Adipocyte (in vitro differentiated cells): ENCODE measurements around the gene ERGIC1.

ENCODE experiments used
- DNase-seq: peaks from one replicate; pipeline ENCODE4 v3.0.0-alpha.2; 2015; ENCODE audit warnings: low read depth
- H3K27me3 ChIP-seq: replicated peaks from 2 replicates; pipeline ENCODE4 v1.7.0; 2013; ENCODE audit warnings: mild to moderate bottlenecking, low read length, moderate library complexity; ENCODE audit not compliant: control insufficient read depth, insufficient read depth
- H3K36me3 ChIP-seq: 2 replicates; pipeline ENCODE4 v1.7.0; 2013; ENCODE audit warnings: low read length, mild to moderate bottlenecking, moderate library complexity; ENCODE audit not compliant: control insufficient read depth, insufficient read depth, severe bottlenecking
- H3K4me1 ChIP-seq: 2 replicates; pipeline ENCODE4 v1.7.0; 2013; ENCODE audit warnings: mild to moderate bottlenecking, low read length, moderate library complexity; ENCODE audit not compliant: control insufficient read depth, insufficient read depth
- H3K4me3 ChIP-seq: 2 replicates; pipeline ENCODE4 v1.7.0; 2013; ENCODE audit warnings: mild to moderate bottlenecking, low read length, moderate library complexity
- H3K9ac ChIP-seq: 2 replicates; pipeline ENCODE4 v1.7.0; 2013; ENCODE audit warnings: mild to moderate bottlenecking, low read length, moderate library complexity
- H3K9me3 ChIP-seq: 2 replicates; pipeline ENCODE4 v1.7.0; 2013; ENCODE audit warnings: mild to moderate bottlenecking, low read length, moderate library complexity; ENCODE audit not compliant: control insufficient read depth

The ERGIC1 gene

GRCh38 chr5:172901788-172902496 is 67.9 kb downstream of the ERGIC1 start:
- H3K4me3 ChIP-seq: no peak overlapping the region
- H3K4me1 ChIP-seq: peaks cover 74% of the 10 kb centered on the region
- H3K9ac ChIP-seq: peak overlapping the region; percentile 77
- H3K27me3 ChIP-seq: no peaks in the 10 kb centered on the region
- H3K36me3 ChIP-seq: peaks cover 35% of the 10 kb centered on the region
- peak; percentile 64 for DNase-seq
- H3K9me3 ChIP-seq: no peaks in the 10 kb centered on the region

- DNase-seq: peak; percentile 95
- H3K27me3 ChIP-seq: no peaks in the 10 kb centered on the region
- H3K4me3 ChIP-seq: no peak overlapping the region
- no peaks in the 10 kb centered on the region for H3K9me3 ChIP-seq
- peak overlapping the region; percentile 77 for H3K9ac ChIP-seq
- peaks cover 66% of the 10 kb centered on the region for H3K4me1 ChIP-seq
- peaks cover 34% of the 10 kb centered on the region for H3K36me3 ChIP-seq
Observed at GRCh38 chr5:172902497-172903472, 68.7 kb downstream of the ERGIC1 start.

- Histone ChIP-seq H3K9me3 (no peaks in the 10 kb centered on the region), H3K9ac (peak overlapping the region; percentile 77), H3K36me3 (peaks cover 26% of the 10 kb centered on the region), H3K27me3 (no peaks in the 10 kb centered on the region), H3K4me3 (no peak overlapping the region), H3K4me1 (peaks cover 57% of the 10 kb centered on the region)
- peak; percentile 87 for DNase-seq
Observed at GRCh38 chr5:172903790-172904189, 69.7 kb downstream of the ERGIC1 start.

- Histone ChIP-seq H3K27me3 (no peaks in the 10 kb centered on the region), H3K4me3 (no peak overlapping the region), H3K9me3 (no peaks in the 10 kb centered on the region), H3K36me3 (peaks cover 22% of the 10 kb centered on the region), H3K4me1 (peaks cover 57% of the 10 kb centered on the region), H3K9ac (peak overlapping the region; percentile 77)
- DNase-seq: no peak
Observed at GRCh38 chr5:172904312-172904642, 70.2 kb downstream of the ERGIC1 start.

- peak; percentile 61 for DNase-seq
- Histone ChIP-seq H3K9me3 (no peaks in the 10 kb centered on the region), H3K36me3 (peaks cover 17% of the 10 kb centered on the region), H3K9ac (peak overlapping the region; percentile 77), H3K4me1 (peaks cover 57% of the 10 kb centered on the region), H3K27me3 (no peaks in the 10 kb centered on the region), H3K4me3 (no peak overlapping the region)
Observed at GRCh38 chr5:172904643-172905345, 70.7 kb downstream of the ERGIC1 start.

- Histone ChIP-seq H3K4me1 (peaks cover 57% of the 10 kb centered on the region), H3K36me3 (peaks cover 15% of the 10 kb centered on the region), H3K9ac (peak overlapping the region; percentile 63), H3K9me3 (no peaks in the 10 kb centered on the region), H3K4me3 (no peak overlapping the region), H3K27me3 (no peaks in the 10 kb centered on the region)
- no peak for DNase-seq
Observed at GRCh38 chr5:172905346-172906140, 71.5 kb downstream of the ERGIC1 start.

- Histone ChIP-seq H3K9me3 (no peaks in the 10 kb centered on the region), H3K4me1 (peaks cover 55% of the 10 kb centered on the region), H3K4me3 (no peak overlapping the region), H3K36me3 (peaks cover 11% of the 10 kb centered on the region), H3K9ac (peak overlapping the region; percentile 9), H3K27me3 (no peaks in the 10 kb centered on the region)
- no peak for DNase-seq
Observed at GRCh38 chr5:172906436-172906835, 72.4 kb downstream of the ERGIC1 start.

- Histone ChIP-seq H3K27me3 (no peaks in the 10 kb centered on the region), H3K9ac (no peak overlapping the region), H3K36me3 (peaks cover 8% of the 10 kb centered on the region), H3K4me3 (no peak overlapping the region), H3K4me1 (peaks cover 56% of the 10 kb centered on the region), H3K9me3 (no peaks in the 10 kb centered on the region)
- DNase-seq: no peak
Observed at GRCh38 chr5:172906888-172907287, 72.8 kb downstream of the ERGIC1 start.

GRCh38 chr5:172907657-172908056 is 73.6 kb downstream of the ERGIC1 start:
- H3K27me3 ChIP-seq: no peaks in the 10 kb centered on the region
- H3K4me1 ChIP-seq: peaks cover 52% of the 10 kb centered on the region
- peaks cover 5% of the 10 kb centered on the region for H3K36me3 ChIP-seq
- no peak overlapping the region for H3K4me3 ChIP-seq
- H3K9me3 ChIP-seq: no peaks in the 10 kb centered on the region
- DNase-seq: no peak
- no peak overlapping the region for H3K9ac ChIP-seq

GRCh38 chr5:172908662-172909061 is 74.6 kb downstream of the ERGIC1 start:
- no peaks in the 10 kb centered on the region for H3K9me3 ChIP-seq
- no peak overlapping the region for H3K9ac ChIP-seq
- H3K4me1 ChIP-seq: peaks cover 44% of the 10 kb centered on the region
- H3K36me3 ChIP-seq: peaks cover 13% of the 10 kb centered on the region
- H3K4me3 ChIP-seq: no peak overlapping the region
- no peaks in the 10 kb centered on the region for H3K27me3 ChIP-seq
- DNase-seq: no peak
